ENCODE results near the gene PRKG2. TPM values are rescaled to one million over a fixed set of nuclear protein-coding genes. Genes with fewer than 3 reads are reported as not detected.

Gene PRKG2
- polyA plus RNA-seq, 1 donor from 2014 or later, result 0.16 TPM

DNA sequence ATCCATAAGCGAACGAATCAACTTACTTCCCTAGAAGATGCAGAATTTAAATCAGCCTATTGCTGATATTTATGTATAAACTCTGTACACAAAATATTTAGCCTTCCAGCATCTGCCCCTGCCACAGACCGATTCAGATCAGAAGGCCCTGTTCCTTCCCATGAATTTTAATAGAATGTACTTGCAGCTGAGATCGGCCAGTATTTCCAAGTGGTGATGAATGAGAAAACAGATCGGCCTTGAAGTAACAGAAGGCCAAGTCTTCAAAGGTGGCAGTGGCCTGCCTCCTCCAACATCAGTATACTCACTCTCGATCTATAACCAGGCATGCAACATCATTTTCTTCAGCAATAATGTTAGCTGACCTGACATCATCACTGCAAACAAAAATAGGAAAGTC is 66.4 kb downstream of the PRKG2 start:
- Histone ChIP-seq H4K20me1 (ENCODE audit: insufficient read depth) (no peaks in the 10 kb centered on the region), H3K9ac (ENCODE audit: low read length) (no peak overlapping the region), H3K79me2 (replicated peaks; ENCODE audit: insufficient read depth, low read length) (no peaks in the 10 kb centered on the region), H3K27ac (ENCODE audit: low read length) (no peak overlapping the region), H3K9me2 (ENCODE audit: insufficient read depth, low read length) (no peaks in the 10 kb centered on the region), H3K4me3 (ENCODE audit: low read length) (no peak overlapping the region), H3K4me2 (ENCODE audit: low read length) (no peak overlapping the region), H2AFZ (ENCODE audit: low read depth, low read length) (no peak overlapping the region), H3F3A (ENCODE audit: insufficient read depth, low read length, poor library complexity, severe bottlenecking) (no peaks in the 10 kb centered on the region), H3K9me3 (ENCODE audit: low read length) (no peaks in the 10 kb centered on the region), H3K36me3 (ENCODE audit: insufficient read depth, low read length) (no peaks in the 10 kb centered on the region), H3K27me3 (ENCODE audit: insufficient read depth, low read depth, low read length) (no peaks in the 10 kb centered on the region)
- TF ChIP-seq, protein P1, sequence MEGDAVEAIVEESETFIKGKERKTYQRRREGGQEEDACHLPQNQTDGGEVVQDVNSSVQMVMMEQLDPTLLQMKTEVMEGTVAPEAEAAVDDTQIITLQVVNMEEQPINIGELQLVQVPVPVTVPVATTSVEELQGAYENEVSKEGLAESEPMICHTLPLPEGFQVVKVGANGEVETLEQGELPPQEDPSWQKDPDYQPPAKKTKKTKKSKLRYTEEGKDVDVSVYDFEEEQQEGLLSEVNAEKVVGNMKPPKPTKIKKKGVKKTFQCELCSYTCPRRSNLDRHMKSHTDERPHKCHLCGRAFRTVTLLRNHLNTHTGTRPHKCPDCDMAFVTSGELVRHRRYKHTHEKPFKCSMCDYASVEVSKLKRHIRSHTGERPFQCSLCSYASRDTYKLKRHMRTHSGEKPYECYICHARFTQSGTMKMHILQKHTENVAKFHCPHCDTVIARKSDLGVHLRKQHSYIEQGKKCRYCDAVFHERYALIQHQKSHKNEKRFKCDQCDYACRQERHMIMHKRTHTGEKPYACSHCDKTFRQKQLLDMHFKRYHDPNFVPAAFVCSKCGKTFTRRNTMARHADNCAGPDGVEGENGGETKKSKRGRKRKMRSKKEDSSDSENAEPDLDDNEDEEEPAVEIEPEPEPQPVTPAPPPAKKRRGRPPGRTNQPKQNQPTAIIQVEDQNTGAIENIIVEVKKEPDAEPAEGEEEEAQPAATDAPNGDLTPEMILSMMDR (IDR thresholded peaks at IDR 0.05; ENCODE audit: poor library complexity, severe bottlenecking), result no peak
- TF ChIP-seq TAF1 (IDR thresholded peaks at IDR 0.05; ENCODE audit: low read depth) (no peak), SMC3 (conservative IDR thresholded peaks at IDR 0.05; ENCODE audit: poor library complexity) (no peak), POLR2AphosphoS5 (IDR thresholded peaks at IDR 0.05) (no peak), EZH2 (IDR thresholded peaks at IDR 0.05; ENCODE audit: borderline replicate concordance, insufficient read depth, low read length, poor library complexity, severe bottlenecking) (no peak)
- TF ChIP-seq, protein P2, sequence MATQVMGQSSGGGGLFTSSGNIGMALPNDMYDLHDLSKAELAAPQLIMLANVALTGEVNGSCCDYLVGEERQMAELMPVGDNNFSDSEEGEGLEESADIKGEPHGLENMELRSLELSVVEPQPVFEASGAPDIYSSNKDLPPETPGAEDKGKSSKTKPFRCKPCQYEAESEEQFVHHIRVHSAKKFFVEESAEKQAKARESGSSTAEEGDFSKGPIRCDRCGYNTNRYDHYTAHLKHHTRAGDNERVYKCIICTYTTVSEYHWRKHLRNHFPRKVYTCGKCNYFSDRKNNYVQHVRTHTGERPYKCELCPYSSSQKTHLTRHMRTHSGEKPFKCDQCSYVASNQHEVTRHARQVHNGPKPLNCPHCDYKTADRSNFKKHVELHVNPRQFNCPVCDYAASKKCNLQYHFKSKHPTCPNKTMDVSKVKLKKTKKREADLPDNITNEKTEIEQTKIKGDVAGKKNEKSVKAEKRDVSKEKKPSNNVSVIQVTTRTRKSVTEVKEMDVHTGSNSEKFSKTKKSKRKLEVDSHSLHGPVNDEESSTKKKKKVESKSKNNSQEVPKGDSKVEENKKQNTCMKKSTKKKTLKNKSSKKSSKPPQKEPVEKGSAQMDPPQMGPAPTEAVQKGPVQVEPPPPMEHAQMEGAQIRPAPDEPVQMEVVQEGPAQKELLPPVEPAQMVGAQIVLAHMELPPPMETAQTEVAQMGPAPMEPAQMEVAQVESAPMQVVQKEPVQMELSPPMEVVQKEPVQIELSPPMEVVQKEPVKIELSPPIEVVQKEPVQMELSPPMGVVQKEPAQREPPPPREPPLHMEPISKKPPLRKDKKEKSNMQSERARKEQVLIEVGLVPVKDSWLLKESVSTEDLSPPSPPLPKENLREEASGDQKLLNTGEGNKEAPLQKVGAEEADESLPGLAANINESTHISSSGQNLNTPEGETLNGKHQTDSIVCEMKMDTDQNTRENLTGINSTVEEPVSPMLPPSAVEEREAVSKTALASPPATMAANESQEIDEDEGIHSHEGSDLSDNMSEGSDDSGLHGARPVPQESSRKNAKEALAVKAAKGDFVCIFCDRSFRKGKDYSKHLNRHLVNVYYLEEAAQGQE (IDR thresholded peaks at IDR 0.05; ENCODE audit: borderline replicate concordance), result no peak

DNA sequence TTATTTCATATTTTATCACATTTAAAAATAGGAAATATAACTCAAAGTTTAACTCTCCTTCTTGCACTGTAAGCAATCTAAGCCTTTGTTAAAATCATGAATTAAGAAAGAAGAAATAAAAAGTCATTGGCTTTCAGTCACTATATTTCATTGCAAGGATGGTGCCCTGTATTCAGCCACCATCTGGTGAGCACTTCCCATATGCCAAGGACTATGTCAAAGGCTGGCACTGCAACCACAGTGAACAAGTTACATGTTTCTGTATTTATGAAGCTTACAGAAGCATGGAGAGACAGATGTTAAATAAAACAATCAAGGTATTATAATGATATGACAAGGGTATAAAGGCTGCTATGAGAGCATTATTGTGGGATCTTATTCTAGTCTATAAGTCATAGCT is 68.6 kb downstream of the PRKG2 start:
- no peak overlapping the region for H3K4me3 ChIP-seq (ENCODE audit: low read length)
- no peak for TF ChIP-seq RAD21 (conservative IDR thresholded peaks at IDR 0.05)
- no peak for TF ChIP-seq MXI1 (conservative IDR thresholded peaks at IDR 0.05; ENCODE audit: poor library complexity, severe bottlenecking)
- no peak for TF ChIP-seq EZH2 (IDR thresholded peaks at IDR 0.05; ENCODE audit: borderline replicate concordance, insufficient read depth, low read length, poor library complexity, severe bottlenecking)
- TF ChIP-seq, protein P1 (IDR thresholded peaks at IDR 0.05; ENCODE audit: poor library complexity, severe bottlenecking), result no peak
- no peak for TF ChIP-seq POLR2AphosphoS5 (IDR thresholded peaks at IDR 0.05)
- no peak for TF ChIP-seq TAF1 (IDR thresholded peaks at IDR 0.05; ENCODE audit: low read depth)
- no peak for TF ChIP-seq EP300 (conservative IDR thresholded peaks at IDR 0.05; ENCODE audit: poor library complexity, severe bottlenecking)
- no peak for TF ChIP-seq SMC3 (conservative IDR thresholded peaks at IDR 0.05; ENCODE audit: poor library complexity)
- TF ChIP-seq, protein P2 (IDR thresholded peaks at IDR 0.05; ENCODE audit: borderline replicate concordance), result no peak
- no peak overlapping the region for H2AFZ ChIP-seq (ENCODE audit: low read depth, low read length)
- H3F3A ChIP-seq (ENCODE audit: insufficient read depth, low read length, poor library complexity, severe bottlenecking), result no peaks in the 10 kb centered on the region
- no peaks in the 10 kb centered on the region for H3K9me2 ChIP-seq (ENCODE audit: insufficient read depth, low read length)
- H3K27ac ChIP-seq (ENCODE audit: low read length), result no peak overlapping the region
- no peaks in the 10 kb centered on the region for H3K27me3 ChIP-seq (ENCODE audit: insufficient read depth, low read depth, low read length)
- no peaks in the 10 kb centered on the region for H3K36me3 ChIP-seq (ENCODE audit: insufficient read depth, low read length)
- H3K79me2 ChIP-seq (replicated peaks; ENCODE audit: insufficient read depth, low read length), result no peaks in the 10 kb centered on the region
- no peak overlapping the region for H3K4me2 ChIP-seq (ENCODE audit: low read length)
- no peaks in the 10 kb centered on the region for H3K9me3 ChIP-seq (ENCODE audit: low read length)
- no peak overlapping the region for H3K9ac ChIP-seq (ENCODE audit: low read length)
- H4K20me1 ChIP-seq (ENCODE audit: insufficient read depth), result no peaks in the 10 kb centered on the region

Measured in neural cell (in vitro differentiated cells).